D341Med (cell line): ENCODE data around the gene LRRC73.
A peak's percentile ranks its signal among the peaks of the same experiment; 100 is the strongest.
"Not testable (repeated sequence)": the region's sequence is repeated elsewhere in the genome, so short reads cannot be mapped to it uniquely, and the experiment has no call there.

Source experiments
- DNase-seq: peaks from one replicate; pipeline ENCODE4 v3.0.0; 2012; ENCODE audit warnings: low spot score

Gene LRRC73

GRCh38 chr6:43510827-43511163 lies 649 bp upstream of the LRRC73 start:
- no peak for DNase-seq

- no peak for DNase-seq
These were observed 783 bp downstream of the LRRC73 start for GRCh38 chr6:43509142-43509983.

GRCh38 chr6:43508481-43509141 lies 1.5 kb downstream of the LRRC73 start:
- DNase-seq: no peak

- DNase-seq: peak; percentile 85
These were observed 3.3 kb downstream of the LRRC73 start for GRCh38 chr6:43506667-43507471.

- DNase-seq: no peak
These were observed 4.0 kb downstream of the LRRC73 start for GRCh38 chr6:43506171-43506570.

- no peak for DNase-seq
These were observed 4.4 kb downstream of the LRRC73 start for GRCh38 chr6:43505718-43506117.

- no peak for DNase-seq
These were observed 5.2 kb downstream of the LRRC73 start for GRCh38 chr6:43504756-43505593.

- no peak for DNase-seq
These were observed 6.7 kb downstream of the LRRC73 start for GRCh38 chr6:43503443-43503842.

- no peak for DNase-seq
These were observed 7.5 kb downstream of the LRRC73 start for GRCh38 chr6:43502666-43503065.

- DNase-seq: no peak
These were observed 9.2 kb downstream of the LRRC73 start for GRCh38 chr6:43500921-43501320.

- DNase-seq: no peak
These were observed 10.9 kb downstream of the LRRC73 start for GRCh38 chr6:43499028-43499815.

- DNase-seq: not testable (repeated sequence)
These were observed 11.9 kb downstream of the LRRC73 start for GRCh38 chr6:43498291-43498690.

- no peak for DNase-seq
These were observed 12.5 kb downstream of the LRRC73 start for GRCh38 chr6:43497689-43498088.

- no peak for DNase-seq
These were observed 13.1 kb downstream of the LRRC73 start for GRCh38 chr6:43497129-43497396.

GRCh38 chr6:43496370-43497128 lies 13.6 kb downstream of the LRRC73 start:
- DNase-seq: peak; percentile 69

GRCh38 chr6:43495409-43495941 lies 14.7 kb downstream of the LRRC73 start:
- DNase-seq: no peak

GRCh38 chr6:43494766-43495165 lies 15.4 kb downstream of the LRRC73 start:
- no peak for DNase-seq

GRCh38 chr6:43494321-43494720 lies 15.8 kb downstream of the LRRC73 start:
- DNase-seq: no peak

GRCh38 chr6:43493833-43494232 lies 16.3 kb downstream of the LRRC73 start:
- DNase-seq: no peak

GRCh38 chr6:43493230-43493629 lies 16.9 kb downstream of the LRRC73 start:
- DNase-seq: no peak
